Measurements from ENCODE around the gene LEFTY1.

Gene LEFTY1

GRCh38 chr1:225880636-225881035 is 8.3 kb downstream of the LEFTY1 start:
- DNase-seq (ENCODE audit: low spot score), result no peak
- peak overlapping the region; percentile 88 for H3K27ac ChIP-seq
- CTCF ChIA-PET, result interaction anchor here (0.5 to 1.2 kb wide), 6 partner anchors 23 to 112 kb away, joined by 3 to 4 read pairs (median 3); partner anchors contain the start of gene EPHX1
- POLR2A ChIA-PET (ENCODE audit: low non-redundant PET), result no interaction called here
- TF ChIP-seq CTCF (conservative IDR thresholded peaks at IDR 0.05; ENCODE audit: low read depth), result no peak

GRCh38 chr1:225880222-225880588 is 8.7 kb downstream of the LEFTY1 start:
- TF ChIP-seq CTCF (conservative IDR thresholded peaks at IDR 0.05; ENCODE audit: low read depth), result no peak
- no peak for DNase-seq (ENCODE audit: low spot score)
- ChIA-PET POLR2A (ENCODE audit: low non-redundant PET) (no interaction called here), CTCF (interaction anchor here (0.5 to 1.0 kb wide), 5 partner anchors 31 to 92 kb away, joined by 3 to 4 read pairs (median 4); partner anchors contain the start of genes EPHX1 and LEFTY2)
- peak overlapping the region; percentile 88 for H3K27ac ChIP-seq

GRCh38 chr1:225879521-225880221 is 9.3 kb downstream of the LEFTY1 start:
- no peak for TF ChIP-seq CTCF (conservative IDR thresholded peaks at IDR 0.05; ENCODE audit: low read depth)
- ChIA-PET CTCF (interaction anchor here (0.5 to 0.6 kb wide), 2 partner anchors 61 to 85 kb away, joined by 3 to 4 read pairs; partner anchors contain the start of gene LEFTY2), POLR2A (ENCODE audit: low non-redundant PET) (no interaction called here)
- no peak for DNase-seq (ENCODE audit: low spot score)
- H3K27ac ChIP-seq, result peak overlapping the region; percentile 88

- no peak for TF ChIP-seq CTCF (conservative IDR thresholded peaks at IDR 0.05; ENCODE audit: low read depth)
- ChIA-PET CTCF (interaction anchor here (0.9 to 1.6 kb wide), 3 partner anchors 9 to 404 kb away, joined by 3 to 5 read pairs (median 4); no protein-coding TSS in a partner anchor), POLR2A (ENCODE audit: low non-redundant PET) (no interaction called here)
- H3K27ac ChIP-seq, result 0 out of 2 replicates have a peak overlapping the region, but pooled peaks have one; percentile 4
- DNase-seq (ENCODE audit: low spot score), result no peak
Measured at GRCh38 chr1:225878282-225878681, 10.7 kb downstream of the LEFTY1 start.

- peak; percentile 43 for TF ChIP-seq CTCF (conservative IDR thresholded peaks at IDR 0.05; ENCODE audit: low read depth)
- no peak for DNase-seq (ENCODE audit: low spot score)
- POLR2A ChIA-PET (ENCODE audit: low non-redundant PET), result no interaction called here
- peak overlapping the region; percentile 18; the same call in 1 of the 2 replicates for H3K27ac ChIP-seq
- CTCF ChIA-PET, result interaction anchor here (0.7 to 2.3 kb wide), 7 partner anchors 9 to 403 kb away, joined by 3 to 10 read pairs (median 4); no protein-coding TSS in a partner anchor
Measured at GRCh38 chr1:225877580-225877979, 11.4 kb downstream of the LEFTY1 start.

- no peak for DNase-seq (ENCODE audit: low spot score)
- peak overlapping the region; percentile 18; the same call in 1 of the 2 replicates for H3K27ac ChIP-seq
- TF ChIP-seq CTCF (conservative IDR thresholded peaks at IDR 0.05; ENCODE audit: low read depth), result no peak
- POLR2A ChIA-PET (ENCODE audit: low non-redundant PET), result interaction anchor here (0.6 to 0.7 kb wide), 2 partner anchors 15 to 422 kb away, joined by 3 read pairs; no protein-coding TSS in a partner anchor
- CTCF ChIA-PET, result interaction anchor here (0.7 to 2.3 kb wide), 7 partner anchors 10 to 402 kb away, joined by 3 to 10 read pairs (median 5); no protein-coding TSS in a partner anchor
Measured at GRCh38 chr1:225876900-225877510, 11.9 kb downstream of the LEFTY1 start.
